HCT116 (cell line): ENCODE results near the gene HES2.
A peak's percentile ranks its signal among the peaks of the same experiment; 100 is the strongest.

Experiments used
- ELF1 ChIP-seq: IDR thresholded peaks from 2 replicates; pipeline ENCODE4 v1.6.1; 2012; ENCODE audit warnings: low read depth, borderline replicate concordance
- EZH2 ChIP-seq: fragments of 200-600 bp; sonication (generic); IDR thresholded peaks from 2 replicates; pipeline ENCODE4 v1.6.1; 2017; ENCODE audit warnings: antibody characterized with exemption, mixed run types
- POLR2A ChIP-seq: IDR thresholded peaks from 2 replicates; pipeline ENCODE4 v1.7.0; 2011; ENCODE audit warnings: borderline replicate concordance; ENCODE audit not compliant: insufficient read depth, insufficient read length; ENCODE audit errors: extremely low read depth
- POLR2AphosphoS5 ChIP-seq: IDR thresholded peaks from 2 replicates; pipeline ENCODE4 v1.6.1; 2011; ENCODE audit warnings: mild to moderate bottlenecking, low read depth, low read length, moderate library complexity
- YY1 ChIP-seq: IDR thresholded peaks from 2 replicates; pipeline ENCODE4 v1.6.1; 2011; ENCODE audit warnings: low read length, low read depth, moderate library complexity, mild to moderate bottlenecking; ENCODE audit not compliant: insufficient replicate concordance; ENCODE audit errors: extremely low read depth
- ZNF274 ChIP-seq: fragments of 200-500 bp; sonication (Bioruptor generic); IDR thresholded peaks from 2 replicates; pipeline ENCODE4 v1.6.1; 2014; ENCODE audit warnings: mild to moderate bottlenecking, low read depth, low read length, inconsistent platforms
- TF ChIP-seq, protein P1 (sequence below), 3 experiments: fragments of 200-600 bp in 1 of 3; sonication (generic) in 1 of 3; IDR thresholded peaks in 2 of 3; conservative IDR thresholded peaks in 1 of 3; 2 replicates each; pipeline ENCODE4 v1.5.1; 2012 to 2017; ENCODE audit warnings: low read depth in 2 of 3, low read length in 2 of 3, antibody characterized with exemption in 1 of 3, borderline replicate concordance in 1 of 3, control low read depth in 1 of 3, mild to moderate bottlenecking in 1 of 3, mixed read lengths in 1 of 3, mixed run types in 1 of 3, moderate library complexity in 1 of 3; ENCODE audit not compliant: insufficient read depth in 1 of 3
- TF ChIP-seq, protein P2 (sequence below): IDR thresholded peaks from 2 replicates; pipeline ENCODE4 v1.6.1; 2012; ENCODE audit warnings: low read depth
- TF ChIP-seq, protein P3 (sequence below): IDR thresholded peaks from 2 replicates; pipeline ENCODE4 v1.6.1; 2012

DNA sequence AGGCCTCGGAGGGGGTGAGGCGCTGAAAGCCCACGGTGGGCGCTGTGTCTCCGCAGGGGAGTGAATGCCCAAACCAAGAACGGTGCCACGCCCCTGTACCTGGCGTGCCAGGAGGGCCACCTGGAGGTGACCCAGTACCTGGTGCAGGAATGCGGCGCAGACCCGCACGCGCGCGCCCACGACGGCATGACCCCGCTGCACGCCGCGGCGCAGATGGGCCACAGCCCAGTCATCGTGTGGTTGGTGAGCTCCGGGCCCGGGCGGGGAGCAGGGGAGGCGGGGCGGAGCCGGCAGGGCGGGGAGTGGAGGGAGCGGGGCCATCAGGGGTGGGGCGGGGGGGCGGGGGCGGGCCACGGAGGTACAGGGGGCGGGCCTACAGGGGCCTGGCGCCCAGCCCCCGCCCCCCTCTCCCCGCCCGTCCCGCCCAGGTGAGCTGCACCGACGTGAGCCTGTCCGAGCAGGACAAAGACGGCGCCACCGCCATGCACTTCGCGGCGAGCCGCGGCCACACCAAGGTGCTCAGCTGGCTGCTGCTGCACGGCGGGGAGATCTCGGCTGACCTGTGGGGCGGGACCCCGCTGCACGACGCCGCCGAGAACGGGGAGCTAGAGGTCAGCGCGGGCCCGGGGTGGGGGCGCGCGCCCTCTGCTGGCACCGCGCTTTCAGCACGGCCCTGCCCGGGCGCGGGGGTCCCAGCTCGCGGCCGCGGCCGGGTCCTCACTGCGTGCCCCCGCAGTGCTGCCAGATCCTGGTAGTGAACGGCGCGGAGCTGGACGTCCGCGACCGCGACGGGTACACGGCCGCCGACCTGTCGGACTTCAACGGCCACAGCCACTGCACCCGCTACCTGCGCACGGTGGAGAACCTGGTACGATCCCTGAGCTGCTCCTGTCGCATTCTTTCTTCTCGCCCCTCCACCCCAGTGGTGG, 20.7 kb upstream of the HES2 start:
- TF ChIP-seq EZH2 (no peak), ELF1 (no peak), POLR2A (no peak), POLR2AphosphoS5 (0 out of 2 replicates have a peak, but pooled peaks have one; percentile 22), YY1 (no peak), ZNF274 (no peak)
- TF ChIP-seq, protein P1, sequence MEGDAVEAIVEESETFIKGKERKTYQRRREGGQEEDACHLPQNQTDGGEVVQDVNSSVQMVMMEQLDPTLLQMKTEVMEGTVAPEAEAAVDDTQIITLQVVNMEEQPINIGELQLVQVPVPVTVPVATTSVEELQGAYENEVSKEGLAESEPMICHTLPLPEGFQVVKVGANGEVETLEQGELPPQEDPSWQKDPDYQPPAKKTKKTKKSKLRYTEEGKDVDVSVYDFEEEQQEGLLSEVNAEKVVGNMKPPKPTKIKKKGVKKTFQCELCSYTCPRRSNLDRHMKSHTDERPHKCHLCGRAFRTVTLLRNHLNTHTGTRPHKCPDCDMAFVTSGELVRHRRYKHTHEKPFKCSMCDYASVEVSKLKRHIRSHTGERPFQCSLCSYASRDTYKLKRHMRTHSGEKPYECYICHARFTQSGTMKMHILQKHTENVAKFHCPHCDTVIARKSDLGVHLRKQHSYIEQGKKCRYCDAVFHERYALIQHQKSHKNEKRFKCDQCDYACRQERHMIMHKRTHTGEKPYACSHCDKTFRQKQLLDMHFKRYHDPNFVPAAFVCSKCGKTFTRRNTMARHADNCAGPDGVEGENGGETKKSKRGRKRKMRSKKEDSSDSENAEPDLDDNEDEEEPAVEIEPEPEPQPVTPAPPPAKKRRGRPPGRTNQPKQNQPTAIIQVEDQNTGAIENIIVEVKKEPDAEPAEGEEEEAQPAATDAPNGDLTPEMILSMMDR (IDR thresholded peaks at IDR 0.05 in 2 of 3, conservative IDR thresholded peaks at IDR 0.05 in 1 of 3; ENCODE audit: borderline replicate concordance in 1 of 3, insufficient read depth in 1 of 3, low read depth in 2 of 3, low read length in 2 of 3): peak in 2 of 3 experiments; percentile 41 to 65; a peak in 4 of 6 replicates
- TF ChIP-seq, protein P2, sequence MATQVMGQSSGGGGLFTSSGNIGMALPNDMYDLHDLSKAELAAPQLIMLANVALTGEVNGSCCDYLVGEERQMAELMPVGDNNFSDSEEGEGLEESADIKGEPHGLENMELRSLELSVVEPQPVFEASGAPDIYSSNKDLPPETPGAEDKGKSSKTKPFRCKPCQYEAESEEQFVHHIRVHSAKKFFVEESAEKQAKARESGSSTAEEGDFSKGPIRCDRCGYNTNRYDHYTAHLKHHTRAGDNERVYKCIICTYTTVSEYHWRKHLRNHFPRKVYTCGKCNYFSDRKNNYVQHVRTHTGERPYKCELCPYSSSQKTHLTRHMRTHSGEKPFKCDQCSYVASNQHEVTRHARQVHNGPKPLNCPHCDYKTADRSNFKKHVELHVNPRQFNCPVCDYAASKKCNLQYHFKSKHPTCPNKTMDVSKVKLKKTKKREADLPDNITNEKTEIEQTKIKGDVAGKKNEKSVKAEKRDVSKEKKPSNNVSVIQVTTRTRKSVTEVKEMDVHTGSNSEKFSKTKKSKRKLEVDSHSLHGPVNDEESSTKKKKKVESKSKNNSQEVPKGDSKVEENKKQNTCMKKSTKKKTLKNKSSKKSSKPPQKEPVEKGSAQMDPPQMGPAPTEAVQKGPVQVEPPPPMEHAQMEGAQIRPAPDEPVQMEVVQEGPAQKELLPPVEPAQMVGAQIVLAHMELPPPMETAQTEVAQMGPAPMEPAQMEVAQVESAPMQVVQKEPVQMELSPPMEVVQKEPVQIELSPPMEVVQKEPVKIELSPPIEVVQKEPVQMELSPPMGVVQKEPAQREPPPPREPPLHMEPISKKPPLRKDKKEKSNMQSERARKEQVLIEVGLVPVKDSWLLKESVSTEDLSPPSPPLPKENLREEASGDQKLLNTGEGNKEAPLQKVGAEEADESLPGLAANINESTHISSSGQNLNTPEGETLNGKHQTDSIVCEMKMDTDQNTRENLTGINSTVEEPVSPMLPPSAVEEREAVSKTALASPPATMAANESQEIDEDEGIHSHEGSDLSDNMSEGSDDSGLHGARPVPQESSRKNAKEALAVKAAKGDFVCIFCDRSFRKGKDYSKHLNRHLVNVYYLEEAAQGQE: no peak
- TF ChIP-seq, protein P3, sequence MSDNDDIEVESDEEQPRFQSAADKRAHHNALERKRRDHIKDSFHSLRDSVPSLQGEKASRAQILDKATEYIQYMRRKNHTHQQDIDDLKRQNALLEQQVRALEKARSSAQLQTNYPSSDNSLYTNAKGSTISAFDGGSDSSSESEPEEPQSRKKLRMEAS: no peak
